Lower leg skin (tissue), 4 donors: ENCODE results near the gene CYP26A1. TPM values are rescaled to one million over a fixed set of nuclear protein-coding genes. Genes with fewer than 3 reads are reported as not detected.

Source experiments
- DNase-seq, 2 donors: peaks; one replicate each; pipeline ENCODE4 v3.0.0-alpha.2; 2019; ENCODE audit warnings: low spot score in 2 of 2
- H3K4me3 ChIP-seq: fragments of 200-600 bp; sonication (generic); 2 replicates; pipeline ENCODE4 v1.5.1; 2017; ENCODE audit warnings: mild to moderate bottlenecking, low read depth; ENCODE audit not compliant: poor library complexity, severe bottlenecking
- POLR2A ChIP-seq, 2 donors: fragments of 450-650 bp; IDR thresholded peaks; one replicate each; pipeline ENCODE4 v1.6.1; 2016 to 2017; ENCODE audit warnings: antibody characterized with exemption in 2 of 2, mild to moderate bottlenecking in 1 of 2, moderate library complexity in 1 of 2
- WGBS, 2 donors: methylation state at CpG; one replicate each; pipeline ENCODE4 v1.1.5; 2018; 5-methylcytosine and 5-hydroxymethylcytosine counted together
- intact Hi-C: fragments of 100-400 bp; cut with DNase I; formaldehyde crosslinking; loops from one replicate; pipeline ENCODE4 v1.15.0; 2023; ENCODE audit warnings: low total_unique reads
- total RNA-seq, 4 donors: library from RNA; depleted of rRNA; stranded (reverse); fragments of >200 nt; gene quantifications; one replicate each; pipeline ENCODE4 v1.1.0, GENCODE V29; 2016
- TF ChIP-seq, protein P1 (sequence below), 3 donors: fragments of 450-650 bp; IDR thresholded peaks; one replicate each; pipeline ENCODE4 v1.5.1; 2016; ENCODE audit warnings: antibody characterized with exemption in 3 of 3, mild to moderate bottlenecking in 3 of 3, moderate library complexity in 2 of 3

The CYP26A1 gene
- total RNA-seq, 4 donors from 2014 or later, result 0.10 to 0.32 TPM; not detected in 2

DNA sequence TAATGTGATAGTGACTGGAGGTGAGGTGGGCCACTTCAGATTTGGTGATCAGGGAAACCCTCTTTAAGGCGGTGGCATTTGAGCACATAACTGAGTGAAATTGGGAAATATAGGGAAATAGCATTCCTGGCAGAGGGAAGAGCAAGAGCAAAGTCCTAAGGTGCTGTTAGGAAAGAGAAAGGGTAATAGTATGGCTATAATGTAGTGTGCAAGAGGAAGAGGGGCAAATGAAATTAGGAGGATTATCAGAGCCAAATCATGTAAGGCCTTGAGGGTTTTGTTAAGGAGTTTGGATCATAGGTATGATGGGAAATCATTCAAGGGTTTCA lies 40.9 kb upstream of the CYP26A1 start:
- intact Hi-C loops, result no loop called here
- no peak overlapping the region for H3K4me3 ChIP-seq
- TF ChIP-seq POLR2A (IDR thresholded peaks at IDR 0.05), result no peak
- TF ChIP-seq, protein P1, sequence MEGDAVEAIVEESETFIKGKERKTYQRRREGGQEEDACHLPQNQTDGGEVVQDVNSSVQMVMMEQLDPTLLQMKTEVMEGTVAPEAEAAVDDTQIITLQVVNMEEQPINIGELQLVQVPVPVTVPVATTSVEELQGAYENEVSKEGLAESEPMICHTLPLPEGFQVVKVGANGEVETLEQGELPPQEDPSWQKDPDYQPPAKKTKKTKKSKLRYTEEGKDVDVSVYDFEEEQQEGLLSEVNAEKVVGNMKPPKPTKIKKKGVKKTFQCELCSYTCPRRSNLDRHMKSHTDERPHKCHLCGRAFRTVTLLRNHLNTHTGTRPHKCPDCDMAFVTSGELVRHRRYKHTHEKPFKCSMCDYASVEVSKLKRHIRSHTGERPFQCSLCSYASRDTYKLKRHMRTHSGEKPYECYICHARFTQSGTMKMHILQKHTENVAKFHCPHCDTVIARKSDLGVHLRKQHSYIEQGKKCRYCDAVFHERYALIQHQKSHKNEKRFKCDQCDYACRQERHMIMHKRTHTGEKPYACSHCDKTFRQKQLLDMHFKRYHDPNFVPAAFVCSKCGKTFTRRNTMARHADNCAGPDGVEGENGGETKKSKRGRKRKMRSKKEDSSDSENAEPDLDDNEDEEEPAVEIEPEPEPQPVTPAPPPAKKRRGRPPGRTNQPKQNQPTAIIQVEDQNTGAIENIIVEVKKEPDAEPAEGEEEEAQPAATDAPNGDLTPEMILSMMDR (IDR thresholded peaks at IDR 0.05), result no peak
- WGBS, 2 donors, result 96 to 100% methylated on average over 1 of the region's 1 CpG
- no peak for DNase-seq

DNA sequence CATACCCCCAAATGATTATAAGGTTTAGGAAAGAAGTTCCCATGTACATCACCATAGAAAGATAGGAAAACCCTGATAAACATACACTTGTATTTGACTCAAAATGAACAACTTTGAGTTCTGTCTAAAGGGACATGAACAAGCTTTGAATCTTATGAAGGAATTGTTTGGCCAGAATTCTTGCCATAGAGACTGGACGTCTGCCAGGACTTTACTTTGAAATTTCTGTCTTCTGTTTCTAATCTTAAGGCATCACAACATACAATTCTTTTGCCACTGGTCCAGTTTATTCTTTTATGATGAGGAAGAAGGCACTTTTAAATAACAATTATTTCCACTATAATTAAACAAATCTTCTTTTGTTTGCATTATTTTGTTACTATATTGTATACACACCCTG lies 39.3 kb upstream of the CYP26A1 start:
- intact Hi-C loops, result no loop called here

DNA sequence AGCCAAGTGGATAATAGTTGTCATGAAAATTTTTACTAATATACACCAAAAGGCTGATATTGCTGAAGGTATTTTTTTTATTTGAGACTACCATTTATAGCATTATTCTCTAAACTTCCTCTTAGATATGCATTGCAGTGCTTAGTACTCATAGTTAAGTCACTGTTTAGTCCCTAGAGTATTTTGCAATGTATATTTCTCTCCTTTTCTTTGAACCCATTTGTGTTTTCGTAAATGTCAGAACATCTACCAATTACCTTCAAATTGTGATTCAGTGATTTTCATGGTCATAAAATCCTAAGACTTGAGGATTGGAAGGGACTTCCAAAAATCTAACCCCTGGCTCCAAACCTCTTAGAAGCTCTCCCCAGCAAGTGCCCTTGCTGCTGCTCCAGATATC lies 34.6 kb upstream of the CYP26A1 start:
- H3K4me3 ChIP-seq, result no peak overlapping the region
- DNase-seq, result no peak
- WGBS, 2 donors, result 100% methylated on average over 1 of the region's 1 CpG
- TF ChIP-seq, protein P1 (IDR thresholded peaks at IDR 0.05), result no peak
- TF ChIP-seq POLR2A (IDR thresholded peaks at IDR 0.05), result no peak
- intact Hi-C loops, result no loop called here

More for the DNA sequence above, 39.3 kb upstream of the CYP26A1 start:
- H3K4me3 ChIP-seq, result no peak overlapping the region
- no peak for TF ChIP-seq POLR2A (IDR thresholded peaks at IDR 0.05)
- TF ChIP-seq, protein P1 (IDR thresholded peaks at IDR 0.05), result no peak
- 32 to 38% methylated on average over 1 of the region's 1 CpG for WGBS, 2 donors
- DNase-seq, result no peak

DNA sequence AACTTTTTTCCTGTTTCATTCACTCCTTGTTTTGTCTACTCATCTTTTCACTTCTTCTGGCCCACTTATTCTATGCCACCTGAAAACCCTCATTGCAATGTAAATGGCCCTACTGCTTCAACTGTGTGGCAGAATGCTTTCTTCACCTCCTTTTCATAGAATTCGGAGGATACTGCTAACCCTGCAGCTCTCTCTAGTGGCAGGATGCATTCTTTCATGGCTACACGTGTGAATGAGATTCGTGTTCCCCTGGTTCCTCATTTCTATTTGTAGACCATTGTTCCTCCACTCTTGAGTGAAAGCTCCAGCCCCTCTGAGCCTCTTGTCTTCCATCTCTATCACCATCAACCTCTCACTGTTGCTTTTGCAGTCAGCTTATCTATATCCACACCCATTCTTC lies 34.0 kb upstream of the CYP26A1 start:
- no peak overlapping the region for H3K4me3 ChIP-seq
- DNase-seq, result no peak
- intact Hi-C loops, result no loop called here
- TF ChIP-seq, protein P1 (IDR thresholded peaks at IDR 0.05), result no peak
- no peak for TF ChIP-seq POLR2A (IDR thresholded peaks at IDR 0.05)
- 42 to 63% methylated on average over 3 of the region's 3 CpGs for WGBS, 2 donors

DNA sequence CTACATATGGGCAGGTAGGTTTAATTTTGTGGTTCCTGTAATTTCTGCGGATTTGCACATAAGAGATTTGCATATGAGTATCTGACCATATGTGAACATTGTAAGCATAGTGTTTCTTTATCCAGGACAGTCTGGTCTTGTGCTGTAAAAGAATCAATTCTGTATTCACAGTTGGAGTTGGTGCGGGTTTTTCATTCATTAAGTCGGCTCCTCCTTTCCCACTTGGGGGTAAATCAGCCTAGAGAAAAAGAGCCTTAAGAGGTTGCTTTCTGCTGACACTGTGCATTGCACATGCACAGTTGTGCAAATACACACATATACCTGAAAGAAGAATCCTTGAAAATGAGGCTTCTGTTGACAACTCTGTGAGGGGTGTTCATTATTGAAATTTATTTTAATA lies 19.2 kb upstream of the CYP26A1 start:
- DNase-seq, result no peak
- 87 to 97% methylated on average over 3 of the region's 3 CpGs for WGBS, 2 donors
- intact Hi-C loops, result no loop called here
- no peak overlapping the region for H3K4me3 ChIP-seq
- no peak for TF ChIP-seq POLR2A (IDR thresholded peaks at IDR 0.05)
- TF ChIP-seq, protein P1 (IDR thresholded peaks at IDR 0.05), result no peak

DNA sequence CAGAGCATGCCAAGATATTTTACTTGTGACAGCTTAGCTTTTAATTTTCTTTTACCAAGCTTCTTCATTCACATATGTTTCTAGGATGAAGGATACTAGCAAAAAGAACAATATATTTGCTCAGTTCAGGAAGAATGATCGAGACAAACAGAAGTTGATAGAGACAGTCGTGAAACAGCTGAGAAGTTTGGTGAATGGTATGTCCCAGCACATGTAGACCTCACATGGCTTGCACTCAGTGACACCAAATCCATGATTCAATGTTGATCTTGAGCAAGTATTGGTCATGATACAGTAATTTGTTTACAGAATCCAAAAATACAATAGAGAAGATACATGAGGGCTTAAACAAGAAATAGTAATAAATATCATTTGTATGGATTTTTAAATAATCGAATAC lies 15.6 kb upstream of the CYP26A1 start:
- no peak overlapping the region for H3K4me3 ChIP-seq
- TF ChIP-seq POLR2A (IDR thresholded peaks at IDR 0.05), result no peak
- TF ChIP-seq, protein P1 (IDR thresholded peaks at IDR 0.05), result no peak
- DNase-seq, result no peak
- WGBS, 2 donors, result 90 to 97% methylated on average over 3 of the region's 3 CpGs
- intact Hi-C loops, result no loop called here
